H1 (cell line): ENCODE data around the gene YWHAE. TPM values are rescaled to one million over a fixed set of nuclear protein-coding genes. Genes with fewer than 3 reads are reported as not detected.

Source experiments
- E2F6 ChIP-seq: IDR thresholded peaks from 2 replicates; pipeline ENCODE4 v1.6.1; 2012; ENCODE audit warnings: inconsistent platforms
- EGR1 ChIP-seq: IDR thresholded peaks from 2 replicates; pipeline ENCODE4 v1.6.1; 2011; ENCODE audit warnings: low read depth, low read length, borderline replicate concordance
- JUN ChIP-seq: IDR thresholded peaks from 2 replicates; pipeline ENCODE4 v1.6.1; 2011; ENCODE audit warnings: low read depth, mild to moderate bottlenecking, improper control_type of control experiment, low read length
- KDM4A ChIP-seq: IDR thresholded peaks from one replicate; pipeline ENCODE4 v1.7.1; 2012; ENCODE audit warnings: low read depth, mild to moderate bottlenecking, moderate library complexity, low read length, inconsistent platforms; ENCODE audit not compliant: severe bottlenecking
- NRF1 ChIP-seq: IDR thresholded peaks from 2 replicates; pipeline ENCODE4 v1.6.1; 2011; ENCODE audit warnings: mild to moderate bottlenecking, low read depth, low read length, improper control_type of control experiment
- RBBP5 ChIP-seq: IDR thresholded peaks from 2 replicates; pipeline ENCODE4 v1.7.1; 2012; ENCODE audit warnings: low read depth, mild to moderate bottlenecking, inconsistent platforms, low read length, moderate library complexity, borderline replicate concordance
- TBP ChIP-seq: IDR thresholded peaks from 2 replicates; pipeline ENCODE4 v1.6.1; 2011; ENCODE audit warnings: low read depth, low read length, improper control_type of control experiment
- polyA plus RNA-seq, 7 experiments: library from polyadenylated mRNA; depleted of rRNA in 3 of 7; stranded (reverse) in 5 of 7; unstranded in 2 of 7; fragments of >200 nt in 5 of 7; fragments of 200-250 nt in 2 of 7; gene quantifications; 1 replicate in 5 of 7; 2 replicates in 1 of 7; 4 replicates in 1 of 7; pipeline versions ENCODE4 v1.2.1 to v1.2.3, GENCODE V29; 2011 to 2013; ENCODE audit warnings: missing spikeins in 2 of 7, mixed read lengths in 2 of 7
- total RNA-seq: library from RNA; stranded (reverse); fragmentation: NEBNext Ultra II Directional; extraction: Animal tissue kit (Norgen Biotek cat#: 25700); gene quantifications from 2 replicates; pipeline ENCODE4 v1.2.1, GENCODE V29; 2021

The YWHAE gene
- total and polyA plus RNA-seq, 2 of the 8 experiments (the other 6 are each of a cell fraction or from before 2014, with no cell fraction given), result 559 to 1,186 TPM

GRCh38 chr17:1315409-1315808, 84.6 kb downstream of the YWHAE start (continued):
- TF ChIP-seq KDM4A (no peak), TBP (no peak), EGR1 (no peak), E2F6 (no peak), JUN (no peak), RBBP5 (no peak), NRF1 (no peak)
